Mammary epithelial cell (primary cell): ENCODE data around the gene ZNF586.
"Not testable (repeated sequence)": the region's sequence is repeated elsewhere in the genome, so short reads cannot be mapped to it uniquely, and the experiment has no call there.

Experiments used
- CTCF ChIP-seq, 2 donors: IDR thresholded peaks in 1 of 2; conservative IDR thresholded peaks in 1 of 2; 2 replicates each; pipeline ENCODE4 v1.5.1; 2011 to 2012; ENCODE audit warnings: inconsistent platforms in 2 of 2, low read length in 2 of 2, mild to moderate bottlenecking in 2 of 2, control low read depth in 1 of 2, low read depth in 1 of 2; ENCODE audit not compliant: insufficient read depth in 1 of 2; ENCODE audit errors: extremely low read depth in 1 of 2
- EZH2 ChIP-seq: IDR thresholded peaks from 2 replicates; pipeline ENCODE4 v1.6.1; 2012; ENCODE audit warnings: low read length, inconsistent platforms, borderline replicate concordance

- TF ChIP-seq CTCF (conservative IDR thresholded peaks at IDR 0.05 in 1 of 2, IDR thresholded peaks at IDR 0.05 in 1 of 2; ENCODE audit: extremely low read depth in 1 of 2, insufficient read depth in 1 of 2, low read depth in 1 of 2, low read length in 2 of 2); EZH2: not testable (repeated sequence)
These were observed 51.6 kb downstream of the ZNF586 start for GRCh38 chr19:57821095-57821494.
